ENCODE measurements around the gene ARSI. TPM values are rescaled to one million over a fixed set of nuclear protein-coding genes. Genes with fewer than 3 reads are reported as not detected.

Gene ARSI
- total and polyA plus RNA-seq, 2 of the 13 experiments (the other 11 are each of a cell fraction or from before 2014, with no cell fraction given) = 4.2 to 33.9 TPM

DNA sequence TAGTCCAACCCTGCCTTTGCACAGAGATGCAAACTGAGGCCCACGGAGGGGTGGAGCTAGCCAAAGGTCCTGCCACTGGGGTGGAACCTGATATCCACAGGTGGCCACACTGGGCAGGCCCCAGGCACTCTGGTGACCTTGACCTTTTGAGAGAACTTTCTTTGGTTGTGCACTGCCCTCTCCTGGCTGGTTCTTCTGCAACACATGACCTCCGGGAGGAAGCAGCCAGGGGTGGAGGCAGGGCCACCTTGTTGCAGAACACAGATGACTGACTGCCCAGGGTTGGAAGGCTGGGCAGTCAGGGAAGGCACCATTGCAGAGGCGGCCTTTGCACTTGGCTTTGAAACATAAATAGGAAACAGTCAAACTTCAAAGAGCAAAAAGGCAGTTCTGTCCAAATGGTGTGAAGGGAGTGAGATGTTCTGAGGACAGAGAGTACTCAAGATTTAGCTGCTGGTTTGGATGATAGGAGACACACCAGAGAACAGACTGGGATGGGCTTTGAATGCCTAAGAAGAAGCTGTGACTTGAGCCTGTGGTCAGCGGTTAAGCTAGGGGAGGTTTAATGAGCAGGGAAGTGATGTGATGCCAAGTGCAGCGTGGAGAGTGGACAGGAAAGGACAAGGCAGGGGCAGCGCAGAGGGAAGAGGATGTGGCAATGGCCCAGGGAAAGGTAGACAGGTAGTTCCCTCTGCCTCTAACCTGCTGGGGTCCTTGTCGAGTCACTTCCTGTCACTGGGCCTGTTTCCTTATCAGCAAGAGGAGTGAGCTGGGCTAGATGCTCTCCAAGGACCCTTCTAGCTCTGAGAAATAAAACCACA is 48.0 kb upstream of the ARSI start:
- ChIA-PET CTCF (ENCODE audit: low intra/inter-chr PET ratio, low total read pairs) (interaction anchor here (0.7 to 2.7 kb wide), 6 partner anchors 49 to 221 kb away, joined by 3 to 21 read pairs (median 5); partner anchors contain the start of gene ARSI), POLR2A (interaction anchor here (1.5 kb wide), 1 partner anchor 34 kb away, joined by 4 read pairs; no protein-coding TSS in a partner anchor)
- DNase-seq (ENCODE audit: low spot score) = peak; percentile 91
- Histone ChIP-seq H3K27me3 (ENCODE audit: control insufficient read depth in 1 of 2, insufficient read depth in 2 of 2, low read length in 2 of 2) (no peaks in the 10 kb centered on the region; a peak in 1 of 5 replicates), H3K27ac (ENCODE audit: extremely low read length, insufficient read depth, low read length) (no peak overlapping the region), H2AFZ (ENCODE audit: low read length) (no peak overlapping the region), H3K4me3 (replicated peaks in 1 of 3; ENCODE audit: insufficient read depth in 1 of 3, low read depth in 2 of 3, low read length in 3 of 3) (peak overlapping the region in 1 of 3 experiments; percentile 11; a peak in 1 of 6 replicates), H3K4me2 (ENCODE audit: low read depth, low read length) (peak overlapping the region; percentile 39), H3K9me3 (ENCODE audit: low read length) (no peaks in the 10 kb centered on the region), H3K79me2 (ENCODE audit: insufficient read depth, low read length) (no peaks in the 10 kb centered on the region), H3K9ac (ENCODE audit: insufficient read depth, low read depth, low read length) (no peak overlapping the region), H4K20me1 (ENCODE audit: insufficient read depth, low read length) (no peaks in the 10 kb centered on the region), H3K4me1 (ENCODE audit: insufficient read depth, low read length) (peaks cover 61% of the 10 kb centered on the region), H3K36me3 (replicated peaks in 1 of 2; ENCODE audit: control insufficient read depth in 1 of 2, insufficient read depth in 2 of 2, low read length in 2 of 2) (no peaks in the 10 kb centered on the region)
- intact Hi-C loops (cut with micrococcal nuclease; ENCODE audit: unreplicated experiment) = loop anchor here (1.0 to 10.0 kb wide), 7 partner anchors 48 to 696 kb away; partner anchors contain the start of gene ARSI
- peak; percentile 98 for ATAC-seq
- FAIRE-seq = peak; percentile 91
- no TSS peak for BruUV-seq (replicated peaks)
- 1% methylated on average over 7 of the region's 7 CpGs for WGBS (ENCODE audit: low lambda C conversion rate)
- in situ Hi-C loops (cut with HindIII; ENCODE audit: extremely low pct_ligation_motif_present, low pct_unique_long_range_greater_than_20kb) = no loop called here
- no peak for TF ChIP-seq ZNF737 (CRISPR knock-in tag; IDR thresholded peaks at IDR 0.05; ENCODE audit: borderline replicate concordance)
- TF ChIP-seq, protein P1, sequence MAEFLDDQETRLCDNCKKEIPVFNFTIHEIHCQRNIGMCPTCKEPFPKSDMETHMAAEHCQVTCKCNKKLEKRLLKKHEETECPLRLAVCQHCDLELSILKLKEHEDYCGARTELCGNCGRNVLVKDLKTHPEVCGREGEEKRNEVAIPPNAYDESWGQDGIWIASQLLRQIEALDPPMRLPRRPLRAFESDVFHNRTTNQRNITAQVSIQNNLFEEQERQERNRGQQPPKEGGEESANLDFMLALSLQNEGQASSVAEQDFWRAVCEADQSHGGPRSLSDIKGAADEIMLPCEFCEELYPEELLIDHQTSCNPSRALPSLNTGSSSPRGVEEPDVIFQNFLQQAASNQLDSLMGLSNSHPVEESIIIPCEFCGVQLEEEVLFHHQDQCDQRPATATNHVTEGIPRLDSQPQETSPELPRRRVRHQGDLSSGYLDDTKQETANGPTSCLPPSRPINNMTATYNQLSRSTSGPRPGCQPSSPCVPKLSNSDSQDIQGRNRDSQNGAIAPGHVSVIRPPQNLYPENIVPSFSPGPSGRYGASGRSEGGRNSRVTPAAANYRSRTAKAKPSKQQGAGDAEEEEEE (CRISPR knock-in tag; IDR thresholded peaks at IDR 0.05; ENCODE audit: borderline replicate concordance) = 0 out of 2 replicates have a peak, but pooled peaks have one; percentile 71
- TF ChIP-seq SSRP1 (CRISPR knock-in tag; IDR thresholded peaks at IDR 0.05) = peak; percentile 81; the same call in 1 of the 2 replicates
- TF ChIP-seq TOPORS (CRISPR knock-in tag; IDR thresholded peaks at IDR 0.05) = no peak
- no peak for TF ChIP-seq ZNF563 (CRISPR knock-in tag; IDR thresholded peaks at IDR 0.05)
- peak; percentile 14; the same call in 1 of the 2 replicates for TF ChIP-seq SOX5 (CRISPR knock-in tag; IDR thresholded peaks at IDR 0.05; ENCODE audit: borderline replicate concordance)
- TF ChIP-seq KLF9 (CRISPR knock-in tag; IDR thresholded peaks at IDR 0.05; ENCODE audit: low read depth) = peak; percentile 81; the same call in 1 of the 2 replicates
- peak; percentile 79 for TF ChIP-seq SAP130 (CRISPR knock-in tag; IDR thresholded peaks at IDR 0.05; ENCODE audit: low read depth)
- TF ChIP-seq, protein P2, sequence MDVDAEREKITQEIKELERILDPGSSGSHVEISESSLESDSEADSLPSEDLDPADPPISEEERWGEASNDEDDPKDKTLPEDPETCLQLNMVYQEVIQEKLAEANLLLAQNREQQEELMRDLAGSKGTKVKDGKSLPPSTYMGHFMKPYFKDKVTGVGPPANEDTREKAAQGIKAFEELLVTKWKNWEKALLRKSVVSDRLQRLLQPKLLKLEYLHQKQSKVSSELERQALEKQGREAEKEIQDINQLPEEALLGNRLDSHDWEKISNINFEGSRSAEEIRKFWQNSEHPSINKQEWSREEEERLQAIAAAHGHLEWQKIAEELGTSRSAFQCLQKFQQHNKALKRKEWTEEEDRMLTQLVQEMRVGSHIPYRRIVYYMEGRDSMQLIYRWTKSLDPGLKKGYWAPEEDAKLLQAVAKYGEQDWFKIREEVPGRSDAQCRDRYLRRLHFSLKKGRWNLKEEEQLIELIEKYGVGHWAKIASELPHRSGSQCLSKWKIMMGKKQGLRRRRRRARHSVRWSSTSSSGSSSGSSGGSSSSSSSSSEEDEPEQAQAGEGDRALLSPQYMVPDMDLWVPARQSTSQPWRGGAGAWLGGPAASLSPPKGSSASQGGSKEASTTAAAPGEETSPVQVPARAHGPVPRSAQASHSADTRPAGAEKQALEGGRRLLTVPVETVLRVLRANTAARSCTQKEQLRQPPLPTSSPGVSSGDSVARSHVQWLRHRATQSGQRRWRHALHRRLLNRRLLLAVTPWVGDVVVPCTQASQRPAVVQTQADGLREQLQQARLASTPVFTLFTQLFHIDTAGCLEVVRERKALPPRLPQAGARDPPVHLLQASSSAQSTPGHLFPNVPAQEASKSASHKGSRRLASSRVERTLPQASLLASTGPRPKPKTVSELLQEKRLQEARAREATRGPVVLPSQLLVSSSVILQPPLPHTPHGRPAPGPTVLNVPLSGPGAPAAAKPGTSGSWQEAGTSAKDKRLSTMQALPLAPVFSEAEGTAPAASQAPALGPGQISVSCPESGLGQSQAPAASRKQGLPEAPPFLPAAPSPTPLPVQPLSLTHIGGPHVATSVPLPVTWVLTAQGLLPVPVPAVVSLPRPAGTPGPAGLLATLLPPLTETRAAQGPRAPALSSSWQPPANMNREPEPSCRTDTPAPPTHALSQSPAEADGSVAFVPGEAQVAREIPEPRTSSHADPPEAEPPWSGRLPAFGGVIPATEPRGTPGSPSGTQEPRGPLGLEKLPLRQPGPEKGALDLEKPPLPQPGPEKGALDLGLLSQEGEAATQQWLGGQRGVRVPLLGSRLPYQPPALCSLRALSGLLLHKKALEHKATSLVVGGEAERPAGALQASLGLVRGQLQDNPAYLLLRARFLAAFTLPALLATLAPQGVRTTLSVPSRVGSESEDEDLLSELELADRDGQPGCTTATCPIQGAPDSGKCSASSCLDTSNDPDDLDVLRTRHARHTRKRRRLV (CRISPR knock-in tag; IDR thresholded peaks at IDR 0.05) = no peak
- peak; percentile 72 for TF ChIP-seq ZFX (CRISPR knock-in tag; IDR thresholded peaks at IDR 0.05; ENCODE audit: low read depth)
- peak; percentile 93 for TF ChIP-seq RAD21 (CRISPR knock-in tag; IDR thresholded peaks at IDR 0.05)
- no peak for TF ChIP-seq SUZ12 (IDR thresholded peaks at IDR 0.05; ENCODE audit: low read depth, low read length)
- peak; percentile 93 for TF ChIP-seq NR2F2 (IDR thresholded peaks at IDR 0.05; ENCODE audit: borderline replicate concordance, low read depth)
- TF ChIP-seq, protein P3, sequence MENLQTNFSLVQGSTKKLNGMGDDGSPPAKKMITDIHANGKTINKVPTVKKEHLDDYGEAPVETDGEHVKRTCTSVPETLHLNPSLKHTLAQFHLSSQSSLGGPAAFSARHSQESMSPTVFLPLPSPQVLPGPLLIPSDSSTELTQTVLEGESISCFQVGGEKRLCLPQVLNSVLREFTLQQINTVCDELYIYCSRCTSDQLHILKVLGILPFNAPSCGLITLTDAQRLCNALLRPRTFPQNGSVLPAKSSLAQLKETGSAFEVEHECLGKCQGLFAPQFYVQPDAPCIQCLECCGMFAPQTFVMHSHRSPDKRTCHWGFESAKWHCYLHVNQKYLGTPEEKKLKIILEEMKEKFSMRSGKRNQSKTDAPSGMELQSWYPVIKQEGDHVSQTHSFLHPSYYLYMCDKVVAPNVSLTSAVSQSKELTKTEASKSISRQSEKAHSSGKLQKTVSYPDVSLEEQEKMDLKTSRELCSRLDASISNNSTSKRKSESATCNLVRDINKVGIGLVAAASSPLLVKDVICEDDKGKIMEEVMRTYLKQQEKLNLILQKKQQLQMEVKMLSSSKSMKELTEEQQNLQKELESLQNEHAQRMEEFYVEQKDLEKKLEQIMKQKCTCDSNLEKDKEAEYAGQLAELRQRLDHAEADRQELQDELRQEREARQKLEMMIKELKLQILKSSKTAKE (CRISPR knock-in tag; IDR thresholded peaks at IDR 0.05; ENCODE audit: borderline replicate concordance) = no peak
- TF ChIP-seq ZNF782 (CRISPR knock-in tag; IDR thresholded peaks at IDR 0.05; ENCODE audit: borderline replicate concordance) = no peak; the same call in 1 of the 2 replicates
